Measurements from ENCODE around the gene CNPY1.

GRCh38 chr7:155521743-155522398 lies 24.5 kb downstream of the CNPY1 start:
- TF ChIP-seq CTCF (IDR thresholded peaks at IDR 0.05), result no peak
- no peak for TF ChIP-seq POLR2A (IDR thresholded peaks at IDR 0.05)

Data from adrenal gland (tissue), 5 donors.